HG03354 (cell line): ENCODE results near the gene RNF223.

Experiments used
- ATAC-seq: cut with Tn5 transposase; IDR thresholded peaks from one replicate; pipeline ENCODE4 v1.9.1; 2021; ENCODE audit warnings: mild to moderate bottlenecking; ENCODE audit not compliant: unreplicated experiment, poor library complexity, severe bottlenecking

Gene RNF223

DNA sequence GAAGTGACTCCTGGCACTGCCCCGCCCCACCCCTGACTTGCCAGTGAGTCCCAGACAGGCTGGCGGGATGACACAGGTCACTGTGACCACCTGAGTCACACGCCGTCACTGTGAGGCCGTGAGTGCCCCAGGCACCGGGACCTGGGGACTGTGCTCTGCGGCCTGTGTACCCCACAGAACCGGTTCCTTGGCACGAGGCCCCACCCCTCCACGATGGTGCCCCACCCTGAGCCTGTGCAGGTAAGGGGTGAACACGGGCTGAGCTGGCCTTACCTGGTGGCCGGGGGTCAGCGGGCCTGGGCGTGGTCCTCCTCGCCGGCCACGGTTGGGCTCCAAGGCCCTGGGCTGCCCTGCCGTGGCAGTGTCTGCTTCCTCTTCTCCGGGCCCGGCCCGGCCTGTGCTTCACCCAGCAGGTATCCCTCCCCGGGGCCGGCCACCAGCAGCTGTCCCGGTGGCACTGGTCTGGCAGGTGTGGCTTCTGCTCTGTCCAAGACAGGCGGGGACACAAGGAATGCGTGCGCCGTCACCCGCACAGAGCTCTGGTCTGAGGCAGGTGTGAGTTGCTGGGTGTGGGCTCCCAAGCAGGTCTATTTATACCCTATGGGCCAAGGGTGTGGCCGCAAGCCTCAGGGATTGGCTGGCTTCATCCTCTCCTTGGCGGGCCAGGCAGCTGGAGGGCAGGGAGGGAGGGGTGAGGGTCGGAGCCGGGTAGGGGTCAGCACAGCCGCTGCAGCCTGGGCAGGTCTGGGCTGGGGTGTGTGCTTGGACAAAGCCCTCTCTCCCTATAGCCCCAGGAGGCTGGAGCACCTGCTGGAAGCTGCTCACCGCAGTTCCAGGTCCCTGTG, at the start of gene RNF223:
Gene RNF223, minus strand, starts transcription at position 564 of the 845 bp plus-strand sequence. CDS start 1,740 bp downstream, outside the sequence.
- no peak for ATAC-seq

DNA sequence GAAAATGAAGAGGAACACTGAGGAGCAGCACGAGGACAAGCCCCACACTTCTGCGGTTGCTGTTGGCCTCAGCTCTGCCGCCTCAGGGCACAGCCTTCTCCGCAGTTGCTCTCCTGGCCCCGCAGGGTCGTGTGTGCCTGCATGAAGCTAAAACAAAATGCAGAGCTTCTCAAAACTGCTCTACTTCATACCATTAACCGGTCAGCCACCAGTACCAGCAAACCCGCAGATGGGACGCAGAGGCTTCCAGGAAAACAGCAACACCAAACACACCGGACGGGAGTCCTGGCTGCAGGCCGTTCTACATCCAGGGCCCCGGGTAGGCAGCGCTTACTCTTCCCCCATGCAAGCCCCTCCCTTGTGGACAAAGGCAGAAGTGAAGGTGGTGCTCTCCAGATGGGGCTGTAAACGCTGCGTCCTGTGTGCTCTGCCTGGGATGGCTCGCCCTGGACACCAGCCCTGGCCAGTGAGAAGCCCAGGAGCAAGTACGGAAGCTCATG, 48.9 kb upstream of the RNF223 start:
- ATAC-seq: no peak

DNA sequence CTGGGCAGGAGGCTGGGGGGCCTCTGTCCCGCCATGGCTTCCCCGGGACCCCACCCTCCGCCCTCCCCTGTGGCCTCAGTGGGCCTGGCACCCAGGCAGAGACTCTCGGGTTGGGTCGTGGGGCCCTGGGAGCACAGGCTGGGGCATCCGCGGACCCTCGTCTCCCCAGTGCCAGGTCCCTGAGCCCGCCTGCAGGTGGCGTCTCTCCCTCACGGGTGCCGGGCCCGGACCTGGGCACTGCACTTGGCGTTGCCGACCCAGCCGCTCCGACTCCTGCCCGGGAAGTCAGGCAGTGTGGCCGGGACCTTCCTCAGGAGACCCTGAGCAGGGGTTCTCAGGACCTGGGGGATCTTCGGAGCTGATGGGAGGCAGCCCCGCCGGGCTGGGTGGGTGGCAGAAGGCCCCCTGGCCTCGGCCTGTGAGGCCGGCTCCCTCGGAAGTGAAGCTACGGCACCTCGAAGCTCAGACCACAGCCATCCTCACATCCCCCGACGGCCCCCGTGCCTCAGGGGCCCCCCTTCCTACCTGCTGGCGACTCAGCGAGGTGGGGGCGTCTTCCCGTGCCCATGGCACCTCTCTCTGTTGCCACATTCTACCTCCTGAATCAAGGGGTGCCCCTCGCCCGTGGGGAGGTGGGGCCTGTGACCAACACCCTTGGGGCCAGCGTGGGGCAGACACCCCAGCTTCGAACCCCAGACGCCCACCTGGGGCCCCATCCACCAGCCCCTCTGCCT, 48.1 kb upstream of the RNF223 start:
- peak; percentile 66 for ATAC-seq

- no peak for ATAC-seq
These were observed 47.5 kb upstream of the RNF223 start for GRCh38 chr1:1121611-1122077.

DNA sequence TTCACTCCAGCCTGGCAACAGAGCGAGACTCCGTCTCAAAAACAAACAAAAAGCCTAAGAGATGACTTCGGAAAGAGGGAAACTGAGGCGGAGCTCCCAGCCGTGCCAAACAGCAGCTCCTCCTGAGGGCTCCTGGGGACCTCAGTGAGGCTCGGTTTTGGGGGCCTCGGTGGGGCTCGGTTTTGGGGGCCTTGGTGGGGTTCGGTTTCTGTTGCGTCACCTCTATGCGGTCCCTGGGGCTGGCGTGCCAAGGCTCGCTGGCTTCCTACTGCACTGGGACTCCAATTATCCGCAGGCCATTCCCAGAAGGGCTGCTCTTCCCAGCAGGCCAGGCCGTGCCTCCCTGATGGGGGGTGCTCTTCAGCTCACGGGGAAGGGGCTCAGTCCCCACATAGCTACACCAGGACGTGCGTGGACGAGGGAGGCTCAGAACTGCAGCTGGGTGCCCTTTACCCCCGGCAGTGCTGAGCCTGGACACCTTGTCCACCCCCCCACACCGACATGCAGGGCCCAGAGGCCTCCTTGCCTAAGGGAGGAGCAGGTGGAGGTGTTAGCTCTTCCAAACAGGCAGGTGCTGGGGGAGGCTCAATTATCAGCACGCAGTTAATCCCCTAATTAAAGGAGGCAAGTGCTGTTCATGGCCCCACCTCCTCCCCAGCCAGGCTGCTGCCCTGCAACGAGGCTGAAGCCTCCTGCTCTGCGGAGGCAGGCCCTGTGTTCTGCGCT, 46.9 kb upstream of the RNF223 start:
- no peak for ATAC-seq

DNA sequence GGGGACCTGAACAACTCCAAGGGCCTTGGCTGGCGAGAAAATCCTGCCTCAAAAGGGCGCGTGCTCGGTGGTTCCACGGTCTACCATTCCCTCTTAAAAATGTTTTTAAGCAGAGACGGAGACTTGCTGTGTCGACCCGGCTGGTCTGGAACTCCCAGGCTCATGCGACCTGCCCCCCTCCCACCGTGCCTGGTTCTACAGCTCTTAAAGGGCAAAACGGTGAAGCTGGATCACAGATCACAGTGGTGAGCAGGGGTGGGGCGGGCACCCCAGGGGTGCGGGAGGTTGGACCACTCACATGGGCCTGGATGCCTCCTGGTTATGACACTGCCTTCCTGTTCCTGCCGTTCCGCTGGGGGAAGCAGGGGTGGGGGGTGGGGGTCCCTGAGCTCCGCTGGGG, 46.0 kb upstream of the RNF223 start:
- no peak for ATAC-seq

DNA sequence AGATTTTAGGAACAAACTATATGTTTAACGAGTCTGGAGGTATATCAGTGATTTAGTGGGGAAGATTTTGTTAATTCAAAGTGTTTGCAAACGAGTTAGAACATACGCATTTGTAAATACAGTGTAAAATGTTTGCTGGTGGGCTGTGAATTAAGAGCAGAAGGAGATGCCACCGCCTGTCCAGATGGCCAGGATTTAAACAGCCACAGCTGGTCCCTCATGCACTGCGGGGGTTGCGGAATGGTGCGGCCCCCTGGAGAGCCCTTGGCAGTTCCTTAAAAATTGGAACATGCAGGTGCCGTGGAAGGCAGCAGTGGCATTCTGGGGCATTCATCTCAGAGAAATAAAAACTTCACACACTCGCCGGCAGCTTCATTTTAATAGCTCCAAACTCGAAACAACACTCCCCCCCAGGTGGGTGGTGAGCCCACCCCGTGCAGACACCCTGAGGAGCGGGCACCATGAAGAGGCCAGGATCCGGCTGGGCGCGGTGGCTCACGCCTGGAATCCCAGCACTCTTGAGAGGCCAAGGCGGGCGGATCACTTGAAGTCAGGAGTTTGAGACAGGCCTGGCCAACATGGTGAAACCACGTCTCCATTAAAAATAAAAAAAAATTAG, 45.3 kb upstream of the RNF223 start:
- no peak for ATAC-seq

DNA sequence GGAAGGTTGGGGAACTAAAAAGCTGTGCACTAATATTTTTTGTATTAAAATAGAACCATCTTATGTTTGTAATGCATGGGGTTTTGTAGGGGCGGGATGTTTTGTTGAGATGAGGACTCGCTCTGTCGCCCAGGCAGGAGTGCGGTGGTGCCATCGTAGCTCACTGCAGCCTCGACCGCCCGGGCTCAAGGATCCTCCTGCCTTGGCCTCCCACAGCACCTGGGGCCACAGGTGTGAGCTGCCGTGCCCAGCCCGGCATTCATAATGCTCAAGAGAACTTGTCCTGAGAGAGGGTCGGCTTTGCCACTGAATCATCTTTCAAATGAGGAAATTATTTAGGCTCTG, 44.7 kb upstream of the RNF223 start:
- ATAC-seq: no peak

DNA sequence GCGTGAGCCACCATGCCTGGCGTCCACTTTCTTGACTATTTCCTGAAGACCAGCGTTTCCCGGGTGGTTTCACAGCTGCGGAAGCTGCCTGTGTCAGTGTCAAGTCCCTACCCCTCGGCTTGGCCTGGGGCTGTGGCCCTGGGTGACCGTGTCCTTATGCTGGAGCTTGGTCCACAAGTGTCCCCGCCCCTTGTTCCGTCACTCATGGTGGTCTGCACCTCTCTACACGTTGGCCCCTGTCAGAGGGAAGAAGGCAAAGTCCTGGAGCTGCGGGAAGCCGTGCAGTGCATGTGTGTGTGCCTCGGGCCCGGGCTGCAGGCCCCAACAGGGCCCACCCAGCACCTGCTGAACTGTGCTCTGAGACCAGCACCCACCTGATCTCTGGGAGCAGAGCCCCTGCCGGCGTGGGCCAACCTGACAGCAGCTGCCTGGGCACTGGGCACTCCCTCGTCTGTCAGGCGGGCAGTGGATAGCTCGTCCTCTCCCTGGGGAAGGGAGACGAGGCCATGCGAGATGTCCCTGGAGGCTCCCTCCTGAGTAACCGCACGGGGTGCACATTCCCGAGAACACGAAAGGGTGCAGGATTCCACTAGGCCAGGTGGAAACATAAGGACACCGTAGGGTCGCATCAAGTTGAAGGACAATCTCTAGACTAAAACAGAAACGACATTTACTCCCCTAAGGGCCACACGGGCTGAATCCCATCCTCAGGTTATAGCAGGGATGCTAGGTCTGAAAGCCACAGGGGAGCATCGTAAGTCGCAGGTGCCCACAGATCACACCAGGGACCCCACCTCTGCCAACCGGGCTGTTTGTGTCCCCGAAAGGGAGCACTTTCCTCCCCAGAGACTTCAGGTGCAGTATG, 44.1 kb upstream of the RNF223 start:
- ATAC-seq: no peak

- ATAC-seq: no peak
These were observed 43.3 kb upstream of the RNF223 start for GRCh38 chr1:1117469-1117831.

DNA sequence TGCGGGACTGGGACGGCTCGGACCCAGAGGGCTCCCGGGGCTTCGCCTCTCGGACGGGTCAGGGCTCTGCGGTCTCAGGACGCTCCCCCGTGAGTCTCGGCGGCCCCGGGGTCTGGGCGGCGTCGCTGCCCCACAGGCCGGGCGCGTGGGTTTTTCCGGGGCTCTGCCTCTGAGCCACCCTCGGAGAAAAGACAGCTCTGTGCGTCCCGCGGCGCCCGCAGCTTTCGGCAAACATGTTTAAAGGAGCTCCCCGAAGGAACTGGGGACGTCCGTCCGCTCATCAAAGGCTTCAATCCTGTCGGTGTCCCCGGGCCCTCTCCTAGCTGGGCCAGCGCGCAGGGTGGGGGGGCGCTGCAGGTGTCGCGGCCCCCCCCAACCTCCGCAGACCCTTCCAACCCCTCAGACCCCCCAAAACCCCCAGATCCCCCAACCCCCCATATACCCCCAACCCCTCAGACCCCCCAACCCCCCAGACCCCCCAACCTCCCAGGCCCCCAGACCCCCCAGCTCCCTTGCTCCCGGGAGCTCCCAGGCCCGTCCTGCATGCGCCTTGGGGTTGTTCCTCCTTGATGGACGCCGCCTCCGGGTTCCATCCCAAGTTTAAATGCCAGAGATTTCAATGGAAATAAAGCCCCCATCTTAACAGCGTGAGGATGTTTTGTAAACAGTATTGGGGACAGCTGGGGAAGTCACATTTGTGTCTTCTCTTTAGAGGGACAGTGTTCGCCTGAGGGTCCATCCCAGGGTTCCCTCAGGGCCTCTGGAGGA, 42.8 kb upstream of the RNF223 start:
- no peak for ATAC-seq

- ATAC-seq: peak; percentile 93
These were observed 41.9 kb upstream of the RNF223 start, which contains the start of gene C1orf159 for GRCh38 chr1:1115786-1116700. Gene C1orf159, minus strand, starts transcription at chr1:1116089. Its CDS starts 24,546 bp downstream, at chr1:1091543.

- no peak for ATAC-seq
These were observed 41.2 kb upstream of the RNF223 start for GRCh38 chr1:1115136-1115785.

- ATAC-seq: no peak
These were observed 40.3 kb upstream of the RNF223 start for GRCh38 chr1:1114431-1114830.

DNA sequence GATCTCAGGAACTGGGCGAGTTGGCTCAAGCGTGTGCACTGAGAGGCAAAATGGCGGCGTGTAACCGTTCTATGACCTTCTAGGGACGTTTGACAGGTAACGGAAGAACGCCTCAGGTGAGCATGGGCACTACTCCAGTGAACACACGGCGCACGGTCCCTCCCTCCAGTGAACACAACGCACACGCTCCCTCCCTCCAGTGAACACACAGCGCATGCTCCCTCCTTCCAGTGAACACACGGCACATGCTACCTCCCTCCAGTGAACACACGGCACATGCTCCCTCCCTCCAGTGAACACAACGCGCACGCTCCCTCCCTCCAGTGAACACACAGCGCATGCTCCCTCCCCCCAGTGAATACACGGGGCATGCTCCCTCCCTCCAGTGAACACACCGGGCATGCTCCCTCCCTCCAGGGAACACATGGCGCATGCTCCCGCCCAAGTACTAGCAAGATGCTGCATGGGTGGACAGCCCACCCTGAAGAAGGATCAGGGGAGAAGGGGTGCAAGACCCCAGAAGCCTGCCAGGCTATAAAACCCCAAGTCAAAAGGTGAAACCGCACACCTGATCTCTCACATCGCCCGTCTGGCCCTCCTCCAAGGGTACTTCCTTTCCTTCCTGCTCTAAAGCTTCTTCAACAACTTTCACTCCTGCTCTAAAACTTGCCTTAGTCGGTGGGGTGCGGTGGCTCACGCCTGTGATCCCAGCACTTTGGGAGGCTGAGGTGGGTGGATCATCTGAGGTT, 38.3 kb upstream of the RNF223 start:
- ATAC-seq: no peak
